ENCODE results near the gene EPN1. TPM values are rescaled to one million over a fixed set of nuclear protein-coding genes. Genes with fewer than 3 reads are reported as not detected.
A peak's percentile ranks its signal among the peaks of the same experiment; 100 is the strongest.

EPN1 gene
- total RNA-seq, 4 donors from 2014 or later = 52.1 to 168 (median 77.4) TPM

DNA sequence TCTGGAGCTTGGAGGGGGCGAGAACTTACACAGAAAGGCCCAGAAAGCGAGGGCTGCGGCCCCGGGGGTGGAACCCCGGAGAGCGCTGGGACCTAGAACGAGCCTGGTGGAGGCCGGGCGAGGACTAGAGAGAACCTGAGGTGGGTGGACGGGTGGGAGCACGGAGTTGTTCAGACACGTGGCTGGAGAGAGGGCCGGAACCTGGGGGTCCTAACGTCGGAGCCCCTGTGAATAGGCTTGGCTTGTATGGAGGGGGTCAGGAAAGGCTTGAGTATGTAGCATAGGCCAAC, 31.2 kb upstream of the EPN1 start:
- TF ChIP-seq, protein P1, sequence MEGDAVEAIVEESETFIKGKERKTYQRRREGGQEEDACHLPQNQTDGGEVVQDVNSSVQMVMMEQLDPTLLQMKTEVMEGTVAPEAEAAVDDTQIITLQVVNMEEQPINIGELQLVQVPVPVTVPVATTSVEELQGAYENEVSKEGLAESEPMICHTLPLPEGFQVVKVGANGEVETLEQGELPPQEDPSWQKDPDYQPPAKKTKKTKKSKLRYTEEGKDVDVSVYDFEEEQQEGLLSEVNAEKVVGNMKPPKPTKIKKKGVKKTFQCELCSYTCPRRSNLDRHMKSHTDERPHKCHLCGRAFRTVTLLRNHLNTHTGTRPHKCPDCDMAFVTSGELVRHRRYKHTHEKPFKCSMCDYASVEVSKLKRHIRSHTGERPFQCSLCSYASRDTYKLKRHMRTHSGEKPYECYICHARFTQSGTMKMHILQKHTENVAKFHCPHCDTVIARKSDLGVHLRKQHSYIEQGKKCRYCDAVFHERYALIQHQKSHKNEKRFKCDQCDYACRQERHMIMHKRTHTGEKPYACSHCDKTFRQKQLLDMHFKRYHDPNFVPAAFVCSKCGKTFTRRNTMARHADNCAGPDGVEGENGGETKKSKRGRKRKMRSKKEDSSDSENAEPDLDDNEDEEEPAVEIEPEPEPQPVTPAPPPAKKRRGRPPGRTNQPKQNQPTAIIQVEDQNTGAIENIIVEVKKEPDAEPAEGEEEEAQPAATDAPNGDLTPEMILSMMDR (IDR thresholded peaks at IDR 0.05) = no peak
- TF ChIP-seq POLR2A (IDR thresholded peaks at IDR 0.05) = no peak
- peaks cover 55 to 90% (median 57%) of the 10 kb centered on the region in 3 donors for H3K4me1 ChIP-seq
- intact Hi-C loops (cut with DNase I) = no loop called here
- no peak for DNase-seq
- peak overlapping the region; percentile 93 to 98 (median 96) for H3K27ac ChIP-seq
- peaks cover 0 to 18% (median 5%) of the 10 kb centered on the region in 3 donors for H3K36me3 ChIP-seq
- H3K27me3 ChIP-seq = no peaks in the 10 kb centered on the region
- 0% methylated on average over 13 to 15 of the region's 15 CpGs for WGBS, 2 donors
- no peaks in the 10 kb centered on the region for H3K9me3 ChIP-seq
- peak overlapping the region; percentile 93 to 96 (median 95) for H3K4me3 ChIP-seq

DNA sequence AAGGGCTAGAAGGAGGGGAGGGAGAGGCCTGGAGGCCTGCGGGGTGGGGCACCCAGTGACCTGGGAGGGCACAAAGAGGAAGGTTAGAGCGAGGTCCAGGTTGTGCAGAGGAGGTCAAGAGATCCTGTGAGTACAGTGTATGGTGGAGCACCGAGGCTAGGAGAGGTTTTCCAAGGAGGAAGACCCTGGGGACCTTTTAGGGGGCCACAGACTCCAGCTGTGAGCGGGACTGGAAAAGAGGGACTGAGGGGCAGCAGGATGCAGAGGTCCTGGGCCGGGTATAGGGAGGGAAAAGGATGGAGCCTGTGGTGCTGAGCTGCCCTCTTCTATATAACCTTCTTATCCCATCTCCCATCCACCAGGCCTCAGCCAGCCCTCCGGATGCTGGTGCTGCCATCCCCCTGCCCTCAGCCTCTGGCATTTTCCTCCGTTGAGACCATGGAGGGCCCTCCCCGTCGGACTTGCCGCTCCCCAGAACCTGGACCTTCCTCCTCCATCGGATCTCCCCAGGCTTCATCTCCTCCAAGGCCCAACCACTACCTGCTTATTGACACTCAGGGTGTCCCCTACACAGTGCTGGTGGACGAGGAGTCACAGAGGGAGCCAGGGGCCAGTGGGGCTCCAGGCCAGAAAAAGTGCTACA, 30.7 kb upstream of the EPN1 start:
- 39 to 42% methylated on average over 11 to 12 of the region's 12 CpGs for WGBS, 2 donors
- H3K27ac ChIP-seq = peak overlapping the region; percentile 93 to 98 (median 96)
- no peaks in the 10 kb centered on the region for H3K9me3 ChIP-seq
- TF ChIP-seq POLR2A (IDR thresholded peaks at IDR 0.05) = no peak
- TF ChIP-seq, protein P1 (IDR thresholded peaks at IDR 0.05) = no peak
- H3K27me3 ChIP-seq = no peaks in the 10 kb centered on the region
- intact Hi-C loops (cut with DNase I) = no loop called here
- DNase-seq = no peak
- peaks cover 59 to 90% (median 60%) of the 10 kb centered on the region in 3 donors for H3K4me1 ChIP-seq
- H3K4me3 ChIP-seq = peak overlapping the region; percentile 93 to 96 (median 95)
- H3K36me3 ChIP-seq = peaks cover 0 to 18% (median 5%) of the 10 kb centered on the region in 3 donors

- peaks cover 0 to 18% (median 5%) of the 10 kb centered on the region in 3 donors for H3K36me3 ChIP-seq
- DNase-seq = no peak
- WGBS, 2 donors = 68 to 85% methylated on average over 3 to 8 of the region's 28 CpGs
- H3K4me1 ChIP-seq = peaks cover 54 to 90% (median 58%) of the 10 kb centered on the region in 3 donors
- H3K27me3 ChIP-seq = no peaks in the 10 kb centered on the region
- peak overlapping the region in 2 of 4 donors; percentile 93 to 98 for H3K27ac ChIP-seq
- H3K4me3 ChIP-seq = peak overlapping the region in 1 of 4 donors; percentile 95
- H3K9me3 ChIP-seq = no peaks in the 10 kb centered on the region
- intact Hi-C loops (cut with DNase I) = no loop called here
- TF ChIP-seq, protein P1 (IDR thresholded peaks at IDR 0.05) = no peak
- TF ChIP-seq POLR2A (IDR thresholded peaks at IDR 0.05) = no peak
These were observed 30.0 kb upstream of the EPN1 start for GRCh38 chr19:55644842-55645511.

DNA sequence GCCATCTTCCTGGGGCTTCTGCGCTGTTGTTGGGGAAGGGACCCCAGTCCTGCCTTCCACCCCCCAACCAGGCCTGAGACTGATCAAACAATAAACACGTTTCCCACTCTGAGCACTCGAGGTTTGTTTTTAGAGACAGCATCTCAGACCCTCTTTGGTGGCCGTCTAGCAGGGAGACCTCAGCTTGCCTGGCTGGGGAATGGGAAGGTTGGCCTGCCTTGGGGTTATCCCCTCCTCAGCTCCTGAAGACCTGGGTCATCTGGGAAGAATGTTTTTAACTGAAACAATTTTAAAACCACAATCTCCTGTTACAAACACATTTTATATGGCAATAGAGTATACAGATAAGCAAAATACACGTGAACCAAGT, 29.5 kb upstream of the EPN1 start:
- H3K27me3 ChIP-seq = no peaks in the 10 kb centered on the region
- peaks cover 0 to 21% (median 5%) of the 10 kb centered on the region in 3 donors for H3K36me3 ChIP-seq
- intact Hi-C loops (cut with DNase I) = no loop called here
- no peak for DNase-seq
- no peak overlapping the region for H3K27ac ChIP-seq
- TF ChIP-seq, protein P1 (IDR thresholded peaks at IDR 0.05) = no peak
- no peak for TF ChIP-seq POLR2A (IDR thresholded peaks at IDR 0.05)
- no peak overlapping the region for H3K4me3 ChIP-seq
- WGBS, 2 donors = 56 to 70% methylated on average over 3 to 5 of the region's 5 CpGs
- H3K4me1 ChIP-seq = peaks cover 49 to 87% (median 52%) of the 10 kb centered on the region in 3 donors
- H3K9me3 ChIP-seq = no peaks in the 10 kb centered on the region
